GM19395 (cell line): ENCODE data around the gene RTEL1.
"Not testable (repeated sequence)": the region's sequence is repeated elsewhere in the genome, so short reads cannot be mapped to it uniquely, and the experiment has no call there.

ENCODE experiments used
- ATAC-seq: cut with Tn5 transposase; IDR thresholded peaks from one replicate; pipeline ENCODE4 v1.9.1; 2021; ENCODE audit warnings: mild to moderate bottlenecking, moderate library complexity; ENCODE audit not compliant: unreplicated experiment

RTEL1 gene

DNA sequence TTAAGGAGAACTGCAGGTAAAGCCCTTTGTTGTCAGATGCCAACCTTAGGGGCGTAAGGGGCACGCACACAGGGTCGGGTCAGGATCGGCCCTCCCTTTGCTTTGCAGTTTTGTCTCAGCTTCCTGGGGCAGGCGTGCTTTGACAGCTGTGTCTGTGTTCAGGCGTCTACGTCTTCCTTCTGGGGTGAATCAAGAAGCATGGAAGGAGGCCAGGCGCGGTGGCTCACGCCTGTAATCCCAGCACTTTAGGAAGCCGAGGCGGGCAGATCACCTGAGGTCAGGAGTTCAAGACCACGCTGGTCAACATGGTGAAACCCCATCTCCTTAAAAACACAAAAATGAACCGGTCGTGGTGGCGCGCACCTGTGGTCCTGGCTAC, 51.0 kb downstream of the RTEL1 start:
- ATAC-seq: no peak

DNA sequence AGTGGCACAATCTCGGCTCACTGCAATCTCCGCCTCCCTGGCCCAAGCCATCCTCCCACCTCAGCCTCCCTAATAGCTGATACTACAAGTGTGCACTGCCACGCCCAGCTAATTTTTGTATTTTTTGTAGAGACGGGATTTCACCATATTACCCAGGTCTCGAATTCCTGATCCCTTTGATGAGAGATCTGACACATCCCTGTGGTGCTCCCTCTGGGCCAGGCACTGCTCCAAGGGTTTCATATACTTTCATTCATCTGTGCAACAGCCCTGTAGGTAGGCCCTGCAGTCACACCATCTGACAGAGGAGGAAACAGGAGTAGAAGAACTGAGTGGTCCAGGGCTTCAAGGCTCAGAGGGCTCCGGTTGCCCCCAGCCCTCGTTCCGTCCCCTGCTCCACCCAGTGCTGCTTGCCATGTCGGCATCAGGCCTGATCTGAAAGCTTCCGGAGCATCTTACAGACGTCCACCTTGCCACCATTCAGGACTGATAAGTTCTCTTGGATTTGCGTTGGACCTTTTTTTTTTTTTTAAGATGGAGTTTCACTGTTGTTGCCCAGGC, 53.1 kb downstream of the RTEL1 start:
- no peak for ATAC-seq

GRCh38 chr20:63712191-63712590, 54.1 kb downstream of the RTEL1 start:
- no peak for ATAC-seq

DNA sequence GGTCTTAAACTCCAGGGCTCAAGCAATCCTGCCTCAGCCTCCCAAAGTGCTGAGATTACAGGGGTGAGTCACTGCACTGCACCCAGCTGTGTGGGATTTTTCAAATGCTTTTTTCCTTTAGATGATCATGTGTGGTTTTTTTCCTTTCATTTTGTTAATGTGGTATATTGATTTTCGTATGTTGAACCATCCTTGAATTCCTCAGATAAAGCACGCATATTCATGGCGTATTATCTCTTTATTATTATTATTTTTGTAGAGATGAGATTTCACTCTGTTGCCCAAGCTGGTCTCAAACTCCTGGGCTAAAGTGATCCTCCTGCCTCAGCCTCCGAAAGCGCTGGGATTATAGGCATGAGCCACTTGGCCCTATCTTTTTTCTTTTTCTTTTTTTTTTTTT, 56.7 kb downstream of the RTEL1 start:
- no peak for ATAC-seq

DNA sequence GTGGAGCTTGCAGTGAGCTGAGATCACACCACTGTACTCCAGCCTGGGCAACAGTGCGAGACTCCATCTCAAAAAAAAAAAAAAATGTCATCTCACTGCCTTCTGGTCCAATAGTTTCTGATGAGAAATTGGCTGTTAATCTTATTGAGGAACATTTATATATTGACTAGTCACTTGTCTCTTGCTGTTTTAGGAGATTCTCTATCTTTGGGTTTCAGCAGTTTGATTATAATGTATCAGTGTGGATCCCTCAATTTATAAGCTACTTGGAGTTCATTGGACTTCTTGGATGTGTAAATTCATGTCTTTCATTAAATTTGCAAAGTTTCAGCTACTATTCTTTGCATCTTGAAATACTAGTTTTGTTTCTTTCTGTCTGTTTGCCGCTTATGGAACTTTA, 60.9 kb downstream of the RTEL1 start:
- ATAC-seq: no peak

- ATAC-seq: not testable (repeated sequence)
Measured at GRCh38 chr20:63722967-63723622, 65.0 kb downstream of the RTEL1 start.

DNA sequence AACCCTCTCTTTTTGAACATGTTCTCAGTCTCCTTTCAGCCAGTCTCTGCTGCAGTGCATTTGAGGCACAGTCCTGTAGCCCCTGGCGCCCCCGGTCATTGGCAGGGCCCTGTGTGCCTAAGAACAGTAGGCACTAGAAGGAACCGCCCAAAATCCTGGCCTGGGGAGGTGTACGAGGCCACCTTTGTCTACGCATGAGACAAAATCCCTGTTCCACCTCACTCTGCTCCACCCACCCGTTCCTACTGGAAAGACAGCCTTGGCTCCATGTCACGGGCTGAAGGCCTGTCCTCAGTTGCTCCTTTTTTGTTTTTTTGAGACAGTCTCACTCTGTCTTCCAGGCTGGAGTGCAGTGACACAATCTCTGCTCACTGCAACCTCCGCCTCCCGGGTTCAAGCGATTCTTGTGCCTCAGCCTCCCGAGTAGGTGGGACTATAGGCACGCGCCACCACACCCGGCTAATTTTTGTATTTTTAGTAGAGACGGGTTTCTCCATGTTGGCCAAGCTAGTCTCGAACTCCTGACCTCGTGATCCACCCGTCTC, 72.1 kb downstream of the RTEL1 start:
- not testable (repeated sequence) for ATAC-seq

- no peak for ATAC-seq
Measured at GRCh38 chr20:63731410-63731809, 73.3 kb downstream of the RTEL1 start.

DNA sequence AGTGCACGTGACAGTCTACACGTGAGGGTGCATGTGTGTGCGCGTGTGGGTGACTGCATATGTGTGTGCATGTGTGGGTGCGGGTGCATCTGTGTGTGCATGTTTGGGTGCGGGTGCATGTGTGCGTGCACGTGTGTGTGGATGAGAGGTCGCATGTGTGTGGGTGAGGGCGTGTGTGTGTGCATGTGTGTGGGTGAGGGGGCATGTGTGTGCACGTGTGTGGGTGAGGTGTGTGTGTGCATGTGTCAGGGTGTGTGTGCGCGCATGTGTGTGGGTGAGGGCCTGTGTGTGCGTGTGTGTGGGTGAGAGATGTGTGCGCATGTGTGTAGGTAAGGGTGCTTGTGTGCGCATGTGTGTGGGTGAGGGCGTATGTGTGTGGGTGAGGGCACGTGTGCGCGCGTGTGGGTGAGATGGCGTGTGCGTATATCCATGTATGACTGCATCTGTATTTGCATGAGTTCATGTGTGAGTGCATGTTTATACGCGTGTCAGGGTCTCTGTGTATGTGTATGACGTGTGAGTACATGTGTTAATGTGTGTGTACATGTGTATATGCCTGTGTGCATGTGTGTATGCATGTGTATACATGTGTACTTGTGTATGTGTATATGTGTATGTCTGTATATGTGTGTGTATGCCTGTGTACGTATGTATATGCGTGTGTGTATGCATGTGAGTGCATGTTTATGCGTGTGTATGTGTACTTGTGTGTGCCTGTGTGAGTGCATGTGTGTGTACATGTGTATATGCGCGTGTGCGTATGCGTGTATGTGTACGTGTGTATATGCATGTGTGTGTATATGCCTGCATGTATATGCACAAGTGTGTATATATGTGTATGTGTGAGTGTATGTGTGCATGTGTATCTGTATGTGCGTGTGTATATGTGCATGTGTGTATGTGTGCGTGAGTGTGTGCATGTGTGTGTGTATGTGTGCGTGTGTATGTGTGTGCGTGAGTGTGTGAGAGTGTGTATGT, 74.3 kb downstream of the RTEL1 start:
- ATAC-seq: no peak

- ATAC-seq: no peak
Measured at GRCh38 chr20:63733117-63733516, 75.0 kb downstream of the RTEL1 start.

GRCh38 chr20:63733579-63734081, 75.5 kb downstream of the RTEL1 start:
- no peak for ATAC-seq

DNA sequence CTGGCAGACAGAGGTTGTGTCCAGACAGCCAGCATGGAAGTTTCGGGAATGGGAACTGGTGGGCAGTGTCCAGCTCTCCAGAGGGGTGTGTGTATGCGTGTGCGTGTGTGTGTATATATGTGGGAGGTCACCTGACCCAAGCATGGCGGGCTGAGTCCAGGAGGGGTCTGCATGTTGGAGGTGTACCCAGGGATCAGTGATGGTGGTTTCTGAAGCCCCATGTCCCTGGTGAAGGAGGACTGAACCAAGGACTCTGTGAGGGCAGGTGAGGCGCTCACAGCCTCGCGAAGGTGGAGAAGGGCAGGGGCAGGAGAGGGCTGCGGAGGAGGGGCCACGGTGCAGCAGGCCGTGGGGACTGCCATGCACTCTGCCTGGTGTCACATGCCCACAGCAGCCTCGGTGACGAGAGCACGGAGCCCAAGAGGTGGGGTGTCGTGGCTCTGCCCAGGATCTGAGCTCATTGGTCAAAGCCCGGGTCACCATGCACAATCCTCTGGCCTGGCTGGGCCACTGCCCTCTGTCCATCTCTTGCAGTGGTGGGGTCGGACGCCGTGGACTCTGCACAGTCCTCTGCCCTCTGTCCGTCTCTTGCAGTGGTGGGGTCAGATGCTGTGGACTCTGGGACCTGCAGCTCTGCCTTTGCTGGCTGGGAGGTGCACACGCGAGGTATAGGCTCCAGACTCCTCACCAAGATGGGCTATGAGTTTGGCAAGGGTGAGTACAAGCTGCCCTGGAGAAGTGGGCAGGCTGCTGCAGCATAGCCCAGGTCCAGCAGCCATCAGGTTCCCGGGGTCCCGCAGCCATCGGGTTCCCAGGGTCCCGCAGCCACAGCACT, 76.2 kb downstream of the RTEL1 start:
- no peak for ATAC-seq

DNA sequence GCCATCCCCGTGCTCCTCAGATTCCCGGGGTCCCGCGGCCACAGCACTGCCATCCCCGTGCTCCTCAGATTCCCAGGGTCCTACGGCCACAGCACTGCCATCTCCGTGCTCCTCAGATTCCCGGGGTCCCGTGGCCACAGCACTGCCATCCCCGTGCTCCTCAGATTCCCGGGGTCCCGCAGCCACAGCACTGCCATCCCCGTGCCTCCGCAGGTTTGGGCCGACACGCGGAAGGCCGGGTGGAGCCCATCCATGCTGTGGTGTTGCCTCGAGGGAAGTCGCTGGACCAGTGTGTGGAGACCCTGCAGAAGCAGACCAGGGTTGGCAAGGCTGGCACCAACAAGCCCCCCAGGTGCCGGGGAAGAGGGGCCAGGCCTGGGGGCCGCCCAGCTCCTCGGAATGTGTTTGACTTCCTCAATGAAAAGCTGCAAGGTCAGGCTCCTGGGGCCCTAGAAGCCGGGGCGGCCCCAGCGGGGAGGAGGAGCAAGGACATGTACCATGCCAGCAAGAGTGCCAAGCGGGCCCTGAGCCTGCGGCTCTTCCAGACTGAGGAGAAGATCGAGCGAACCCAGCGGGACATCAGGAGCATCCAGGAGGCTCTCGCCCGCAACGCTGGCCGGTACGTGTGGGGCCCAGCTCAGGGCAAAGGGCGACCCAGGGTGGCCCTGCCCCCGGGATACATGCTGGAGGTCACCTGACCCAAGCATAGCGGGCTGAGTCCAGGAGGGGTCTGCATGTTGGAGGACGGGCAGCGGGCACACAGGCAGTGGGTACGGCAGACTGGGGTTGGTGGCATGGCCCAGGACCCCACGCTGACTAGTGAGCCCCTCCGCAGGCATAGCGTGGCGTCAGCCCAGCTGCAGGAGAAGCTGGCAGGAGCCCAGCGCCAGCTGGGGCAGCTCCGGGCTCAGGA, 77.1 kb downstream of the RTEL1 start:
- ATAC-seq: no peak

- ATAC-seq: no peak
Measured at GRCh38 chr20:63735859-63736718, 78.0 kb downstream of the RTEL1 start, which contains the start of gene LIME1. Gene LIME1 (plus strand): TSS chr20:63736664. CDS start chr20:63737550, 886 bp downstream.

- no peak for ATAC-seq
Measured at GRCh38 chr20:63736893-63737694, 79.0 kb downstream of the RTEL1 start.

GRCh38 chr20:63737695-63737944, 79.5 kb downstream of the RTEL1 start:
- no peak for ATAC-seq

- ATAC-seq: no peak
Measured at GRCh38 chr20:63737945-63738686, 80.0 kb downstream of the RTEL1 start.
